ENCODE data around the gene HLA-DOB. TPM values are rescaled to one million over a fixed set of nuclear protein-coding genes. Genes with fewer than 3 reads are reported as not detected.

The HLA-DOB gene
- total and polyA plus RNA-seq, 10 of the 15 experiments (the other 5 are each of a cell fraction or from before 2014, with no cell fraction given): 27.4 to 79.1 (median 37.0) TPM

DNA sequence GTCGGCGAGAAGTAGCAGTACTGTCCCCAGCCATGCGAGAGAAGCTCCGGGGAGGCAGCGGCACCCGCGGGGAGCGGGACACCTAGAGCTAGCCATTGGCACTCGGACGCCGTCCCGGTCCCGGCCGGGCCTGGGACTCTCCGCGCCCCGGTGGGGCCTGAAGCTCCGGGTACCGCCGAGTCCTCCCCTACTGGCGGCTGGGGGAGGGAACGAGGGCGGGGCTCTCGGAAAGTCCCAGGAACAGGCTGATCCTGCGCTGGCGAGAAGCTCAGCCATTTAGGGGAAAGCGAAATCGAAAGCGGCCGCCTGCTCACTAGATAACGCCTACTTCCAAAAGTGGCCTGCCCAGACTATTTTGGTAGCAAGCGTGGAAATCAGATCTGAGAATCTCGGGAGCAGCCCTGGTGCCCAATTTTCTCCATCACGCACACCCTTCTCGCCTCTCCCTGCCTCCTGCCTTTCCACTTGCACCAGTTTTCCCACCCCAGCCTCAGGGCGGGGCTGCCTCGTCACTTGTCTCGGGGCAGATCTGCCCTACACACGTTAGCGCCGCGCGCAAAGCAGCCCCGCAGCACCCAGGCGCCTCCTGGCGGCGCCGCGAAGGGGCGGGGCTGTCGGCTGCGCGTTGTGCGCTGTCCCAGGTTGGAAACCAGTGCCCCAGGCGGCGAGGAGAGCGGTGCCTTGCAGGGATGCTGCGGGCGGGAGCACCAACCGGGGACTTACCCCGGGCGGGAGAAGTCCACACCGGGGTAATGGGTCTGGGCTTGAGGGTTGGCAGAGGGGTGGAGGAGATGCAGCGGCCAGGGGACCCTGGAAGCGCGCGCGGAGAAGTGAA is 37.0 kb upstream of the HLA-DOB start, which contains the start of the genes PSMB9 and TAP1:
Gene PSMB9 (plus strand): TSS at position 652 of the 835 bp plus-strand sequence. CDS start 38 bp downstream, at position 690.
Gene TAP1 (minus strand): TSS at position 164 of the 835 bp plus-strand sequence. CDS start 68 bp downstream, at position 96.
- ChIA-PET CTCF (interaction anchor here (0.6 to 8.0 kb wide), 14 partner anchors 10 to 162 kb away, joined by 3 to 299 read pairs (median 6); partner anchors contain the start of genes HLA-DMA, PSMB8 and TAP2), SMC1A (ENCODE audit: uncharacterized antibody, unreplicated experiment) (interaction anchor here (0.6 to 7.5 kb wide), 14 partner anchors 8 to 414 kb away, joined by 3 to 131 read pairs (median 3); partner anchors contain the start of genes HLA-DQB1, HLA-DRA, PSMB8 and TAP2)
- 1% methylated on average over 68 of the region's 68 CpGs for WGBS (ENCODE audit: insufficient coverage, insufficient replicate concordance, low lambda C conversion rate, missing lambda C conversion rate)
- no peak for TF ChIP-seq SREBF1 (IDR thresholded peaks at IDR 0.05; ENCODE audit: low read length)
- TF ChIP-seq, protein P1, sequence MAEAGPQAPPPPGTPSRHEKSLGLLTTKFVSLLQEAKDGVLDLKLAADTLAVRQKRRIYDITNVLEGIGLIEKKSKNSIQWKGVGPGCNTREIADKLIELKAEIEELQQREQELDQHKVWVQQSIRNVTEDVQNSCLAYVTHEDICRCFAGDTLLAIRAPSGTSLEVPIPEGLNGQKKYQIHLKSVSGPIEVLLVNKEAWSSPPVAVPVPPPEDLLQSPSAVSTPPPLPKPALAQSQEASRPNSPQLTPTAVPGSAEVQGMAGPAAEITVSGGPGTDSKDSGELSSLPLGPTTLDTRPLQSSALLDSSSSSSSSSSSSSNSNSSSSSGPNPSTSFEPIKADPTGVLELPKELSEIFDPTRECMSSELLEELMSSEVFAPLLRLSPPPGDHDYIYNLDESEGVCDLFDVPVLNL (IDR thresholded peaks at IDR 0.05; ENCODE audit: low read depth, low read length): no peak; the same call in 1 of the 2 replicates
- TF ChIP-seq POLR2AphosphoS2 (IDR thresholded peaks at IDR 0.05; ENCODE audit: low read depth, low read length): peak; percentile 64
- no peak for TF ChIP-seq SREBF2 (IDR thresholded peaks at IDR 0.05; ENCODE audit: low read length)
- TF ChIP-seq ZNF274 (IDR thresholded peaks at IDR 0.05; ENCODE audit: insufficient read depth, insufficient read length): no peak
- TF ChIP-seq SUZ12 (IDR thresholded peaks at IDR 0.05; ENCODE audit: unreplicated experiment): no peak
- TF ChIP-seq, protein P2, sequence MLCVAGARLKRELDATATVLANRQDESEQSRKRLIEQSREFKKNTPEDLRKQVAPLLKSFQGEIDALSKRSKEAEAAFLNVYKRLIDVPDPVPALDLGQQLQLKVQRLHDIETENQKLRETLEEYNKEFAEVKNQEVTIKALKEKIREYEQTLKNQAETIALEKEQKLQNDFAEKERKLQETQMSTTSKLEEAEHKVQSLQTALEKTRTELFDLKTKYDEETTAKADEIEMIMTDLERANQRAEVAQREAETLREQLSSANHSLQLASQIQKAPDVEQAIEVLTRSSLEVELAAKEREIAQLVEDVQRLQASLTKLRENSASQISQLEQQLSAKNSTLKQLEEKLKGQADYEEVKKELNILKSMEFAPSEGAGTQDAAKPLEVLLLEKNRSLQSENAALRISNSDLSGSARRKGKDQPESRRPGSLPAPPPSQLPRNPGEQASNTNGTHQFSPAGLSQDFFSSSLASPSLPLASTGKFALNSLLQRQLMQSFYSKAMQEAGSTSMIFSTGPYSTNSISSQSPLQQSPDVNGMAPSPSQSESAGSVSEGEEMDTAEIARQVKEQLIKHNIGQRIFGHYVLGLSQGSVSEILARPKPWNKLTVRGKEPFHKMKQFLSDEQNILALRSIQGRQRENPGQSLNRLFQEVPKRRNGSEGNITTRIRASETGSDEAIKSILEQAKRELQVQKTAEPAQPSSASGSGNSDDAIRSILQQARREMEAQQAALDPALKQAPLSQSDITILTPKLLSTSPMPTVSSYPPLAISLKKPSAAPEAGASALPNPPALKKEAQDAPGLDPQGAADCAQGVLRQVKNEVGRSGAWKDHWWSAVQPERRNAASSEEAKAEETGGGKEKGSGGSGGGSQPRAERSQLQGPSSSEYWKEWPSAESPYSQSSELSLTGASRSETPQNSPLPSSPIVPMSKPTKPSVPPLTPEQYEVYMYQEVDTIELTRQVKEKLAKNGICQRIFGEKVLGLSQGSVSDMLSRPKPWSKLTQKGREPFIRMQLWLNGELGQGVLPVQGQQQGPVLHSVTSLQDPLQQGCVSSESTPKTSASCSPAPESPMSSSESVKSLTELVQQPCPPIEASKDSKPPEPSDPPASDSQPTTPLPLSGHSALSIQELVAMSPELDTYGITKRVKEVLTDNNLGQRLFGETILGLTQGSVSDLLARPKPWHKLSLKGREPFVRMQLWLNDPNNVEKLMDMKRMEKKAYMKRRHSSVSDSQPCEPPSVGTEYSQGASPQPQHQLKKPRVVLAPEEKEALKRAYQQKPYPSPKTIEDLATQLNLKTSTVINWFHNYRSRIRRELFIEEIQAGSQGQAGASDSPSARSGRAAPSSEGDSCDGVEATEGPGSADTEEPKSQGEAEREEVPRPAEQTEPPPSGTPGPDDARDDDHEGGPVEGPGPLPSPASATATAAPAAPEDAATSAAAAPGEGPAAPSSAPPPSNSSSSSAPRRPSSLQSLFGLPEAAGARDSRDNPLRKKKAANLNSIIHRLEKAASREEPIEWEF (IDR thresholded peaks at IDR 0.05; ENCODE audit: insufficient replicate concordance, low read depth, low read length): no peak
- 0 out of 2 replicates have a peak, but pooled peaks have one; percentile 30 for TF ChIP-seq ZBED1 (IDR thresholded peaks at IDR 0.05; ENCODE audit: borderline replicate concordance)
- no peak for TF ChIP-seq EP300 (IDR thresholded peaks at IDR 0.05; ENCODE audit: borderline replicate concordance in 1 of 2, control insufficient read depth in 1 of 2, low read depth in 2 of 2, low read length in 2 of 2)
- TF ChIP-seq ZNF207 (IDR thresholded peaks at IDR 0.05; ENCODE audit: borderline replicate concordance): peak; percentile 12; the same call in 1 of the 2 replicates
- TF ChIP-seq, protein P3, sequence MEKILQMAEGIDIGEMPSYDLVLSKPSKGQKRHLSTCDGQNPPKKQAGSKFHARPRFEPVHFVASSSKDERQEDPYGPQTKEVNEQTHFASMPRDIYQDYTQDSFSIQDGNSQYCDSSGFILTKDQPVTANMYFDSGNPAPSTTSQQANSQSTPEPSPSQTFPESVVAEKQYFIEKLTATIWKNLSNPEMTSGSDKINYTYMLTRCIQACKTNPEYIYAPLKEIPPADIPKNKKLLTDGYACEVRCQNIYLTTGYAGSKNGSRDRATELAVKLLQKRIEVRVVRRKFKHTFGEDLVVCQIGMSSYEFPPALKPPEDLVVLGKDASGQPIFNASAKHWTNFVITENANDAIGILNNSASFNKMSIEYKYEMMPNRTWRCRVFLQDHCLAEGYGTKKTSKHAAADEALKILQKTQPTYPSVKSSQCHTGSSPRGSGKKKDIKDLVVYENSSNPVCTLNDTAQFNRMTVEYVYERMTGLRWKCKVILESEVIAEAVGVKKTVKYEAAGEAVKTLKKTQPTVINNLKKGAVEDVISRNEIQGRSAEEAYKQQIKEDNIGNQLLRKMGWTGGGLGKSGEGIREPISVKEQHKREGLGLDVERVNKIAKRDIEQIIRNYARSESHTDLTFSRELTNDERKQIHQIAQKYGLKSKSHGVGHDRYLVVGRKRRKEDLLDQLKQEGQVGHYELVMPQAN (conservative IDR thresholded peaks at IDR 0.05): peak; percentile 87
- TF ChIP-seq NR2F1 (conservative IDR thresholded peaks at IDR 0.05): no peak
- TF ChIP-seq BACH1 (IDR thresholded peaks at IDR 0.05; ENCODE audit: borderline replicate concordance): peak; percentile 32

More for the DNA sequence above, 37.0 kb upstream of the HLA-DOB start, which contains the start of the genes PSMB9 and TAP1:
- DNase-seq (ENCODE audit: low read depth, low spot score): peak; percentile 89
- intact Hi-C loops (cut with micrococcal nuclease; ENCODE audit: unreplicated experiment) (loop anchor here (1.0 to 10.0 kb wide), 3 partner anchors 9 to 249 kb away; partner anchors contain the start of genes PSMB8 and TAP2), in situ Hi-C loops (cut with MboI) (no loop called here)
- H3K27me3 ChIP-seq (replicated peaks in 1 of 2; ENCODE audit: control insufficient read depth in 2 of 2, insufficient read depth in 2 of 2, low read length in 1 of 2): no peaks in the 10 kb centered on the region
- H3K4me1 ChIP-seq (ENCODE audit: control insufficient read depth, insufficient read depth, low read length): peaks cover 32% of the 10 kb centered on the region
- peak within 1 kb of the TSS; percentile 88 for H3K4me3 ChIP-seq
- peak within 1 kb of the TSS; percentile 100 for H3K27ac ChIP-seq (ENCODE audit: control insufficient read depth, insufficient read depth)
- peak within 1 kb of the TSS; percentile 99 for H3K9ac ChIP-seq (ENCODE audit: control insufficient read depth, insufficient read depth, low read length)
- POLR2A ChIA-PET: interaction anchor here (0.7 to 8.1 kb wide), 22 partner anchors 8 to 664 kb away, joined by 3 to 357 read pairs (median 6); partner anchors contain the start of genes BRD2, HLA-DMA, HLA-DMB and HLA-DPA1
- H2AFZ ChIP-seq (ENCODE audit: control insufficient read depth, low read depth, low read length): peak within 1 kb of the TSS; percentile 96
- peak within 1 kb of the TSS; percentile 96 for H3K4me2 ChIP-seq (ENCODE audit: control insufficient read depth, insufficient read depth)
- FAIRE-seq: peak; percentile 81
- no peaks in the 10 kb centered on the region for H3K9me3 ChIP-seq (replicated peaks; ENCODE audit: control insufficient read depth, insufficient read depth, low read length)
- no TSS peak for BruUV-seq (replicated peaks)
- ATAC-seq: peak; percentile 88
- peaks cover 6 to 37% of the 10 kb centered on the region in 2 experiments for H3K36me3 ChIP-seq (ENCODE audit: control insufficient read depth in 2 of 2, insufficient read depth in 2 of 2, low read length in 1 of 2)
- RAD21 ChIA-PET (ENCODE audit: unreplicated experiment): interaction anchor here (0.8 to 7.7 kb wide), 16 partner anchors 12 to 658 kb away, joined by 3 to 269 read pairs (median 4); partner anchors contain the start of genes HLA-DMA, HLA-DOB, HLA-DPA1 and PSMB8
- H3K79me2 ChIP-seq (ENCODE audit: control insufficient read depth, insufficient read depth, low read length): peaks cover 85% of the 10 kb centered on the region
- H4K20me1 ChIP-seq (ENCODE audit: control insufficient read depth, insufficient read depth): no peaks in the 10 kb centered on the region

All from GM12878 (cell line).